Kidney epithelial cell (primary cell): ENCODE results near the gene MBP. TPM values are rescaled to one million over a fixed set of nuclear protein-coding genes. Genes with fewer than 3 reads are reported as not detected.

Experiments
- DNase-seq: peaks from one replicate; pipeline ENCODE4 v3.0.0-alpha.2; 2010; ENCODE audit warnings: low read depth
- H3K27me3 ChIP-seq: 2 replicates; pipeline ENCODE4 v1.6.0; 2011; ENCODE audit warnings: low read length; ENCODE audit not compliant: control insufficient read depth, insufficient read depth
- H3K36me3 ChIP-seq: 2 replicates; pipeline ENCODE4 v1.5.1; 2011; ENCODE audit warnings: low read length; ENCODE audit not compliant: control insufficient read depth, insufficient read depth
- H3K4me3 ChIP-seq: 2 replicates; pipeline ENCODE4 v1.5.1; 2011; ENCODE audit warnings: low read depth, mild to moderate bottlenecking, control low read depth, low read length
- total RNA-seq: library from RNA; depleted of rRNA; stranded (reverse); fragments of >200 nt; gene quantifications from 2 replicates; pipeline ENCODE4 v1.2.3, GENCODE V29; 2015
- TF ChIP-seq, protein P1 (sequence below): IDR thresholded peaks from 2 replicates; pipeline ENCODE4 v1.5.1; 2011; ENCODE audit warnings: mild to moderate bottlenecking, moderate library complexity, low read length, control low read depth, inconsistent platforms; ENCODE audit not compliant: insufficient read depth, poor library complexity, severe bottlenecking

MBP gene
- total RNA-seq, 1 donor from 2014 or later: 29.1 TPM

DNA sequence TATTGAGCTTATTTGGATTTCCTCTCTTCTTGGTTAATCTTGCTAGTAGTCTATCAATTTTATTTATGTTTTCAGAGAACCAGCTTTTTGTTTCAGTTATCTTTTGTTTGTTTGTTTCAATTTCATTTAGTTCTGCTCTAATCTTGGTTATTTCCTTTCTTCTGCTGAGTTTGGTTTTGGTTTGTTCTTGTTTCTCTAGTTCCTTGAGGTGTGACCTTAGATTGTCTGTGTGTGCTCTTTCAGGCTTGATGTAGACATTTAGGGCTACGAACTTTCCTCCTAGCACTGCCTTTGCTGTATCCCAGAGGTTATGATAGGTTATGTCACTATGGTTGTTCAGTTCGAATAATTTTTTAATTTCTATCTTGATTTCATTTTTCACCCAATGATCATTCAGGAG lies 168.6 kb downstream of the MBP start:
- no peak overlapping the region for H3K4me3 ChIP-seq
- H3K36me3 ChIP-seq: no peaks in the 10 kb centered on the region
- no peaks in the 10 kb centered on the region for H3K27me3 ChIP-seq
- TF ChIP-seq, protein P1, sequence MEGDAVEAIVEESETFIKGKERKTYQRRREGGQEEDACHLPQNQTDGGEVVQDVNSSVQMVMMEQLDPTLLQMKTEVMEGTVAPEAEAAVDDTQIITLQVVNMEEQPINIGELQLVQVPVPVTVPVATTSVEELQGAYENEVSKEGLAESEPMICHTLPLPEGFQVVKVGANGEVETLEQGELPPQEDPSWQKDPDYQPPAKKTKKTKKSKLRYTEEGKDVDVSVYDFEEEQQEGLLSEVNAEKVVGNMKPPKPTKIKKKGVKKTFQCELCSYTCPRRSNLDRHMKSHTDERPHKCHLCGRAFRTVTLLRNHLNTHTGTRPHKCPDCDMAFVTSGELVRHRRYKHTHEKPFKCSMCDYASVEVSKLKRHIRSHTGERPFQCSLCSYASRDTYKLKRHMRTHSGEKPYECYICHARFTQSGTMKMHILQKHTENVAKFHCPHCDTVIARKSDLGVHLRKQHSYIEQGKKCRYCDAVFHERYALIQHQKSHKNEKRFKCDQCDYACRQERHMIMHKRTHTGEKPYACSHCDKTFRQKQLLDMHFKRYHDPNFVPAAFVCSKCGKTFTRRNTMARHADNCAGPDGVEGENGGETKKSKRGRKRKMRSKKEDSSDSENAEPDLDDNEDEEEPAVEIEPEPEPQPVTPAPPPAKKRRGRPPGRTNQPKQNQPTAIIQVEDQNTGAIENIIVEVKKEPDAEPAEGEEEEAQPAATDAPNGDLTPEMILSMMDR: no peak
- no peak for DNase-seq

DNA sequence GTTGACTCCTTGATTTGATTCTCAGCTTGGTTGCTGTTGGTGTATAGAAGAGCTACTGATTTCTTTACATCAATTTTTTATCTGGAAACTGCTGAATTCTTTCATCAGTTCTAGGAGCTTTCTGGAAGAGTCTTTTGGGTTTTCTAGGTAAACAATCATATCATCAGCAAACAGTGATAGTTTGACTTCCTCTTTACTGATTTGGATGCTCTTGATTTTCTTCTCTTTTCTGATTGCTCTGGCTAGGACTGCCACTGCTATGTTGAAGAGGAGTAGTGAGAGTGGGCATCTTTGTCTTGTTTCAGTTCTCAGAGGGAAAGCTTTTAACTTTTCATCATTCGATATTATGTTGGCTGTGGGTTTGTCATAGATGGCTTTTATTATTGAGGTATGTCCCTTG lies 169.7 kb downstream of the MBP start:
- no peaks in the 10 kb centered on the region for H3K27me3 ChIP-seq
- DNase-seq: no peak
- TF ChIP-seq, protein P1: no peak
- peaks cover 1% of the 10 kb centered on the region for H3K36me3 ChIP-seq
- H3K4me3 ChIP-seq: no peak overlapping the region

DNA sequence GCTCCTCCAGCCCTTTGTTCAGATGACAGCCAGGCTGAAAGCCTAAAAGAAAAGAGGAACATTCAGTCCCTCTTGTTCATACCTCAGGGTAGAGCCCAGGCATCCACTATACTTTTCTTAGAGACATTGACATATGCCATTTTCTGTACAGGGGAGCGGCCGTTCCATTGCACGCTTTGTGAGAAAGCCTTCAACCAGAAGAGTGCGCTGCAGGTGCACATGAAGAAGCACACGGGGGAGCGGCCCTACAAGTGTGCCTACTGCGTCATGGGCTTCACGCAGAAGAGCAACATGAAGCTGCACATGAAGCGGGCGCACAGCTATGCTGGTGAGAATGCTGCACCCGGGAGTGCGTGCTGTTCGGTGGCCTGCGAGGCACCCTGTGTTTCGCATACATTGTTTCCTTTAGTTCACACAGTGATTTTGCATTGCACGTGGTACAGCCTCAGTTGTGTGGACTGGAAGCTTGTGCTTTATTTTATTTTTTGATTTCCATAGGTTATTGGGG lies 172.0 kb downstream of the MBP start:
- no peaks in the 10 kb centered on the region for H3K27me3 ChIP-seq
- DNase-seq: no peak
- no peak overlapping the region for H3K4me3 ChIP-seq
- H3K36me3 ChIP-seq: peaks cover 1% of the 10 kb centered on the region
- TF ChIP-seq, protein P1: no peak

DNA sequence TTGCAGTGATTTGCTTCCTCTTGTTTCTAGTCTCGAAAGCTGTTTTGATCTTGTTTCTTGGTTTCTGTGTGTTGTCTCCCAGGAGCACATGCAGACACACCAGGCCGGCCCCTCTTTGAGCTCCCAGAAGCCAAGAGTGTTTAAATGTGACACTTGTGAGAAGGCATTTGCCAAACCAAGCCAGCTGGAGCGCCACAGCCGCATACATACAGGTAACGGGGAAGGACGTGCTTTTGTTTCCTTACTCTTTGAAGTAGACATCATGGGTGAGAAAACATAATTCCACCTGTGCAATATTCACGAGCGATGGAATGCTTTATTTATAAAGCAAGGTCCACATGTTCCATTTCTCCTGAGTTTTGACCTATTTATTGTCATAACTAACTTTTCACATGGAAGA lies 173.0 kb downstream of the MBP start:
- H3K4me3 ChIP-seq: no peak overlapping the region
- no peaks in the 10 kb centered on the region for H3K27me3 ChIP-seq
- H3K36me3 ChIP-seq: peaks cover 1% of the 10 kb centered on the region
- TF ChIP-seq, protein P1: no peak
- no peak for DNase-seq

DNA sequence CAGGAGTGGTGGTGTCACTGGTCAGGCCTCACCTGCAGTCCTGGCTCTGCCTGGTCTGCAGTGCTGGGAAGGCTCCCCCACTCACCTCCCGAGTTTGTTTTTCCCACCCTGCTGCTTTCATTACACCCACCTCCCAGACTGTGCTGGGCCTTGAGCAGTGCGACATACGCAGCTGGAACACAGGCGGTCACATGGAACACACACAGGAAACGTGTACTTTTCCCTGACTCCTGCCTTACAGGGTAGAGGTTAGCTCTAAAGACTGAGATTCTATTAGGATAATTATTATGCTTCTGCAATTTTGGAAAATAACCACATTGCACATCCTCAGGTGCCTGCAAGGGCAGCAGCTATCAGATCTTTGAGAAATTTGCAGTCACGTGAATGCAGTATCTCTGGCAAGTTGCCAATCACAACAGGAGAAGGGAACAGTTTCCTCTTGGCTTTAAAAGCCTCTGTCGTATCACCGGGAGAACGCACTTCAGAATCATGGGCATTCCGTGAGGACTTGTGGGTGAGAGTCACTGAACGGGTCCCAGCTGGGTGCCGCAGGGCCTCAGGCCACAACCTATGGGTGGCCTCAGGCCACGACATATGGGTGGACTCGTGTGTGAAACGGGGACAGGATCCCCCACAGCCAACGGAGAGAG lies 173.8 kb downstream of the MBP start:
- peaks cover 1% of the 10 kb centered on the region for H3K36me3 ChIP-seq
- no peaks in the 10 kb centered on the region for H3K27me3 ChIP-seq
- H3K4me3 ChIP-seq: no peak overlapping the region
- TF ChIP-seq, protein P1: no peak
- DNase-seq: no peak
